ENCODE results near the gene LIPC. TPM values are rescaled to one million over a fixed set of nuclear protein-coding genes. Genes with fewer than 3 reads are reported as not detected.

The LIPC gene
- total RNA-seq, 1 donor from 2014 or later = under 0.01 TPM

- Histone ChIP-seq H3K4me1 (ENCODE audit: control insufficient read depth in 3 of 3, insufficient read depth in 3 of 3, low read length in 3 of 3) (peaks cover 0 to 6% (median 0%) of the 10 kb centered on the region in 3 donors), H3K27me3 (ENCODE audit: control insufficient read depth in 3 of 3, insufficient read depth in 3 of 3, low read length in 3 of 3) (peaks cover 0 to 2% (median 1%) of the 10 kb centered on the region in 3 donors), H3K9me3 (ENCODE audit: control insufficient read depth in 3 of 3, low read length in 3 of 3) (no peaks in the 10 kb centered on the region), H3K9ac (ENCODE audit: low read depth in 1 of 3, low read length in 3 of 3) (no peak overlapping the region), H3K27ac (ENCODE audit: low read depth, low read length) (no peak overlapping the region), H3K4me3 (ENCODE audit: low read length in 3 of 3) (no peak overlapping the region), H3K36me3 (ENCODE audit: control insufficient read depth in 3 of 3, insufficient read depth in 3 of 3, low read length in 3 of 3) (no peaks in the 10 kb centered on the region)
Measured at GRCh38 chr15:58498821-58499580, 67.2 kb downstream of the LIPC start.

- Histone ChIP-seq H3K4me3 (ENCODE audit: low read length in 3 of 3) (no peak overlapping the region), H3K27me3 (ENCODE audit: control insufficient read depth in 3 of 3, insufficient read depth in 3 of 3, low read length in 3 of 3) (no peaks in the 10 kb centered on the region), H3K36me3 (ENCODE audit: control insufficient read depth in 3 of 3, insufficient read depth in 3 of 3, low read length in 3 of 3) (no peaks in the 10 kb centered on the region), H3K4me1 (ENCODE audit: control insufficient read depth in 3 of 3, insufficient read depth in 3 of 3, low read length in 3 of 3) (peaks cover 5 to 20% (median 5%) of the 10 kb centered on the region in 3 donors), H3K9me3 (ENCODE audit: control insufficient read depth in 3 of 3, low read length in 3 of 3) (no peaks in the 10 kb centered on the region), H3K27ac (ENCODE audit: low read depth, low read length) (no peak overlapping the region), H3K9ac (ENCODE audit: low read depth in 1 of 3, low read length in 3 of 3) (no peak overlapping the region)
Measured at GRCh38 chr15:58501006-58501405, 69.2 kb downstream of the LIPC start.

GRCh38 chr15:58501636-58502188, 69.9 kb downstream of the LIPC start:
- Histone ChIP-seq H3K9me3 (ENCODE audit: control insufficient read depth in 3 of 3, low read length in 3 of 3) (no peaks in the 10 kb centered on the region), H3K27me3 (ENCODE audit: control insufficient read depth in 3 of 3, insufficient read depth in 3 of 3, low read length in 3 of 3) (no peaks in the 10 kb centered on the region), H3K9ac (ENCODE audit: low read depth in 1 of 3, low read length in 3 of 3) (no peak overlapping the region), H3K36me3 (ENCODE audit: control insufficient read depth in 3 of 3, insufficient read depth in 3 of 3, low read length in 3 of 3) (no peaks in the 10 kb centered on the region), H3K27ac (ENCODE audit: low read depth, low read length) (no peak overlapping the region), H3K4me3 (ENCODE audit: low read length in 3 of 3) (no peak overlapping the region), H3K4me1 (ENCODE audit: control insufficient read depth in 3 of 3, insufficient read depth in 3 of 3, low read length in 3 of 3) (peaks cover 11 to 28% (median 12%) of the 10 kb centered on the region in 3 donors)

- H3K27me3 ChIP-seq (ENCODE audit: control insufficient read depth in 3 of 3, insufficient read depth in 3 of 3, low read length in 3 of 3) = no peaks in the 10 kb centered on the region
- peaks cover 11 to 30% (median 13%) of the 10 kb centered on the region in 3 donors for H3K4me1 ChIP-seq (ENCODE audit: control insufficient read depth in 3 of 3, insufficient read depth in 3 of 3, low read length in 3 of 3)
- H3K27ac ChIP-seq (ENCODE audit: low read depth, low read length) = no peak overlapping the region
- H3K36me3 ChIP-seq (ENCODE audit: control insufficient read depth in 3 of 3, insufficient read depth in 3 of 3, low read length in 3 of 3) = no peaks in the 10 kb centered on the region
- H3K9me3 ChIP-seq (ENCODE audit: control insufficient read depth in 3 of 3, low read length in 3 of 3) = no peaks in the 10 kb centered on the region
- no peak overlapping the region for H3K4me3 ChIP-seq (ENCODE audit: low read length in 3 of 3)
- no peak overlapping the region for H3K9ac ChIP-seq (ENCODE audit: low read depth in 1 of 3, low read length in 3 of 3)
Measured at GRCh38 chr15:58503139-58504027, 71.6 kb downstream of the LIPC start.

- Histone ChIP-seq H3K9ac (ENCODE audit: low read depth in 1 of 3, low read length in 3 of 3) (no peak overlapping the region), H3K4me3 (ENCODE audit: low read length in 3 of 3) (no peak overlapping the region), H3K36me3 (ENCODE audit: control insufficient read depth in 3 of 3, insufficient read depth in 3 of 3, low read length in 3 of 3) (no peaks in the 10 kb centered on the region), H3K27me3 (ENCODE audit: control insufficient read depth in 3 of 3, insufficient read depth in 3 of 3, low read length in 3 of 3) (no peaks in the 10 kb centered on the region), H3K4me1 (ENCODE audit: control insufficient read depth in 3 of 3, insufficient read depth in 3 of 3, low read length in 3 of 3) (peaks cover 11 to 30% (median 13%) of the 10 kb centered on the region in 3 donors), H3K27ac (ENCODE audit: low read depth, low read length) (peak overlapping the region; percentile 84), H3K9me3 (ENCODE audit: control insufficient read depth in 3 of 3, low read length in 3 of 3) (no peaks in the 10 kb centered on the region)
Measured at GRCh38 chr15:58504674-58505234, 73.0 kb downstream of the LIPC start.

GRCh38 chr15:58505581-58505980, 73.8 kb downstream of the LIPC start:
- H3K9me3 ChIP-seq (ENCODE audit: control insufficient read depth in 3 of 3, low read length in 3 of 3) = no peaks in the 10 kb centered on the region
- H3K36me3 ChIP-seq (ENCODE audit: control insufficient read depth in 3 of 3, insufficient read depth in 3 of 3, low read length in 3 of 3) = no peaks in the 10 kb centered on the region
- no peaks in the 10 kb centered on the region for H3K27me3 ChIP-seq (ENCODE audit: control insufficient read depth in 3 of 3, insufficient read depth in 3 of 3, low read length in 3 of 3)
- peak overlapping the region in 1 of 3 donors; percentile 41 for H3K4me3 ChIP-seq (ENCODE audit: low read length in 3 of 3)
- no peak overlapping the region for H3K9ac ChIP-seq (ENCODE audit: low read depth in 1 of 3, low read length in 3 of 3)
- H3K27ac ChIP-seq (ENCODE audit: low read depth, low read length) = peak overlapping the region; percentile 84
- peaks cover 11 to 33% (median 13%) of the 10 kb centered on the region in 3 donors for H3K4me1 ChIP-seq (ENCODE audit: control insufficient read depth in 3 of 3, insufficient read depth in 3 of 3, low read length in 3 of 3)

GRCh38 chr15:58506064-58506490, 74.3 kb downstream of the LIPC start:
- Histone ChIP-seq H3K27ac (ENCODE audit: low read depth, low read length) (peak overlapping the region; percentile 84), H3K4me1 (ENCODE audit: control insufficient read depth in 3 of 3, insufficient read depth in 3 of 3, low read length in 3 of 3) (peaks cover 11 to 33% (median 13%) of the 10 kb centered on the region in 3 donors), H3K27me3 (ENCODE audit: control insufficient read depth in 3 of 3, insufficient read depth in 3 of 3, low read length in 3 of 3) (no peaks in the 10 kb centered on the region), H3K9ac (ENCODE audit: low read depth in 1 of 3, low read length in 3 of 3) (peak overlapping the region in 1 of 3 donors; percentile 54), H3K9me3 (ENCODE audit: control insufficient read depth in 3 of 3, low read length in 3 of 3) (no peaks in the 10 kb centered on the region), H3K36me3 (ENCODE audit: control insufficient read depth in 3 of 3, insufficient read depth in 3 of 3, low read length in 3 of 3) (no peaks in the 10 kb centered on the region), H3K4me3 (ENCODE audit: low read length in 3 of 3) (peak overlapping the region in 2 of 3 donors; percentile 6 to 41)

- H3K4me3 ChIP-seq (ENCODE audit: low read length in 3 of 3) = no peak overlapping the region
- no peaks in the 10 kb centered on the region for H3K27me3 ChIP-seq (ENCODE audit: control insufficient read depth in 3 of 3, insufficient read depth in 3 of 3, low read length in 3 of 3)
- peaks cover 11 to 33% (median 13%) of the 10 kb centered on the region in 3 donors for H3K4me1 ChIP-seq (ENCODE audit: control insufficient read depth in 3 of 3, insufficient read depth in 3 of 3, low read length in 3 of 3)
- no peaks in the 10 kb centered on the region for H3K9me3 ChIP-seq (ENCODE audit: control insufficient read depth in 3 of 3, low read length in 3 of 3)
- no peaks in the 10 kb centered on the region for H3K36me3 ChIP-seq (ENCODE audit: control insufficient read depth in 3 of 3, insufficient read depth in 3 of 3, low read length in 3 of 3)
- H3K9ac ChIP-seq (ENCODE audit: low read depth in 1 of 3, low read length in 3 of 3) = no peak overlapping the region
- peak overlapping the region; percentile 84 for H3K27ac ChIP-seq (ENCODE audit: low read depth, low read length)
Measured at GRCh38 chr15:58506783-58507668, 75.2 kb downstream of the LIPC start.

- no peaks in the 10 kb centered on the region for H3K27me3 ChIP-seq (ENCODE audit: control insufficient read depth in 3 of 3, insufficient read depth in 3 of 3, low read length in 3 of 3)
- no peaks in the 10 kb centered on the region for H3K36me3 ChIP-seq (ENCODE audit: control insufficient read depth in 3 of 3, insufficient read depth in 3 of 3, low read length in 3 of 3)
- H3K9me3 ChIP-seq (ENCODE audit: control insufficient read depth in 3 of 3, low read length in 3 of 3) = no peaks in the 10 kb centered on the region
- H3K4me1 ChIP-seq (ENCODE audit: control insufficient read depth in 3 of 3, insufficient read depth in 3 of 3, low read length in 3 of 3) = peaks cover 13 to 34% (median 20%) of the 10 kb centered on the region in 3 donors
- H3K4me3 ChIP-seq (ENCODE audit: low read length in 3 of 3) = no peak overlapping the region
- no peak overlapping the region for H3K27ac ChIP-seq (ENCODE audit: low read depth, low read length)
- H3K9ac ChIP-seq (ENCODE audit: low read depth in 1 of 3, low read length in 3 of 3) = no peak overlapping the region
Measured at GRCh38 chr15:58509556-58509955, 77.8 kb downstream of the LIPC start.

Data from skeletal muscle tissue (tissue), 4 donors.